Transverse colon (tissue), 4 donors: ENCODE data around the gene TFE3. TPM values are rescaled to one million over a fixed set of nuclear protein-coding genes. Genes with fewer than 3 reads are reported as not detected.

Source experiments
- DNase-seq: peaks from one replicate; pipeline ENCODE4 v3.0.0-alpha.2; 2019
- H3K27ac ChIP-seq, 4 donors: fragments of 200-600 bp; sonication (generic); 2 replicates each; pipeline ENCODE4 v1.5.1; 2016 to 2018; ENCODE audit warnings: inconsistent platforms in 4 of 4
- H3K27me3 ChIP-seq: fragments of 200-600 bp; sonication (generic); 2 replicates; pipeline ENCODE4 v1.5.1; 2017; ENCODE audit warnings: inconsistent platforms
- H3K36me3 ChIP-seq, 4 donors: fragments of 200-600 bp; sonication (generic); 2 replicates each; pipeline ENCODE4 v1.5.1; 2017 to 2019; ENCODE audit warnings: inconsistent platforms in 4 of 4
- H3K4me1 ChIP-seq, 4 donors: fragments of 200-600 bp; sonication (generic); 2 replicates each; pipeline ENCODE4 v1.5.1; 2017 to 2020; ENCODE audit warnings: inconsistent platforms in 4 of 4
- H3K4me3 ChIP-seq, 4 donors: fragments of 200-600 bp; sonication (generic); 1 replicate in 1 of 4; 2 replicates in 3 of 4; pipeline versions ENCODE4 v1.5.1 to v1.6.1; 2017 to 2019; ENCODE audit warnings: inconsistent platforms in 4 of 4
- H3K9me3 ChIP-seq, 2 donors: fragments of 200-600 bp; sonication (generic); 2 replicates each; pipeline ENCODE4 v1.5.1; 2017 to 2019; ENCODE audit warnings: inconsistent platforms in 2 of 2
- EP300 ChIP-seq: sonication (generic); formaldehyde crosslinking; IDR thresholded peaks from one replicate; pipeline ENCODE4 v1.6.1; 2017; ENCODE audit warnings: antibody characterized with exemption, low read depth
- POLR2A ChIP-seq: fragments of 450-650 bp; IDR thresholded peaks from one replicate; pipeline ENCODE4 v1.6.1; 2016; ENCODE audit warnings: antibody characterized with exemption, mild to moderate bottlenecking, moderate library complexity
- POLR2AphosphoS5 ChIP-seq, 3 donors: sonication (generic); formaldehyde crosslinking; IDR thresholded peaks; one replicate each; pipeline ENCODE4 v1.6.1; 2016; ENCODE audit warnings: antibody characterized with exemption in 3 of 3
- WGBS, 2 donors: methylation state at CpG; one replicate each; pipeline ENCODE4 v1.1.5; 2018; ENCODE audit warnings: low coverage in 1 of 2; 5-methylcytosine and 5-hydroxymethylcytosine counted together
- in situ Hi-C, 4 donors: fragments of 200-750 bp; cut with MboI; loops; one replicate each; pipeline versions ENCODE4 v1.15.0 to v1.15.1; 2017; ENCODE audit warnings: low sequenced_read_pairs in 3 of 4, low pct_ligation_motif_present in 1 of 4, low pct_unique_long_range_greater_than_20kb in 1 of 4
- intact Hi-C: fragments of 100-400 bp; cut with DNase I; formaldehyde crosslinking; loops from one replicate; pipeline ENCODE4 v1.15.1; 2023; ENCODE audit warnings: low total_unique reads
- total RNA-seq, 4 donors: library from RNA; depleted of rRNA; stranded (reverse); fragments of >200 nt; gene quantifications; one replicate each; pipeline ENCODE4 v1.1.0, GENCODE V29; 2016
- TF ChIP-seq, protein P1 (sequence below), 5 experiments: fragments of 200-600 bp in 3 of 5; fragments of 450-650 bp in 2 of 5; sonication (generic) in 3 of 5; IDR thresholded peaks; 1 replicate in 2 of 5; 2 replicates in 3 of 5; pipeline ENCODE4 v1.5.1; 2016 to 2017; ENCODE audit warnings: antibody characterized with exemption in 5 of 5, inconsistent platforms in 3 of 5, mild to moderate bottlenecking in 2 of 5, moderate library complexity in 1 of 5

The TFE3 gene, protein sequence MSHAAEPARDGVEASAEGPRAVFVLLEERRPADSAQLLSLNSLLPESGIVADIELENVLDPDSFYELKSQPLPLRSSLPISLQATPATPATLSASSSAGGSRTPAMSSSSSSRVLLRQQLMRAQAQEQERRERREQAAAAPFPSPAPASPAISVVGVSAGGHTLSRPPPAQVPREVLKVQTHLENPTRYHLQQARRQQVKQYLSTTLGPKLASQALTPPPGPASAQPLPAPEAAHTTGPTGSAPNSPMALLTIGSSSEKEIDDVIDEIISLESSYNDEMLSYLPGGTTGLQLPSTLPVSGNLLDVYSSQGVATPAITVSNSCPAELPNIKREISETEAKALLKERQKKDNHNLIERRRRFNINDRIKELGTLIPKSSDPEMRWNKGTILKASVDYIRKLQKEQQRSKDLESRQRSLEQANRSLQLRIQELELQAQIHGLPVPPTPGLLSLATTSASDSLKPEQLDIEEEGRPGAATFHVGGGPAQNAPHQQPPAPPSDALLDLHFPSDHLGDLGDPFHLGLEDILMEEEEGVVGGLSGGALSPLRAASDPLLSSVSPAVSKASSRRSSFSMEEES
- 10 to 100 TPM; 31.7 to 45.6 (median 44.7) TPM for total RNA-seq

DNA sequence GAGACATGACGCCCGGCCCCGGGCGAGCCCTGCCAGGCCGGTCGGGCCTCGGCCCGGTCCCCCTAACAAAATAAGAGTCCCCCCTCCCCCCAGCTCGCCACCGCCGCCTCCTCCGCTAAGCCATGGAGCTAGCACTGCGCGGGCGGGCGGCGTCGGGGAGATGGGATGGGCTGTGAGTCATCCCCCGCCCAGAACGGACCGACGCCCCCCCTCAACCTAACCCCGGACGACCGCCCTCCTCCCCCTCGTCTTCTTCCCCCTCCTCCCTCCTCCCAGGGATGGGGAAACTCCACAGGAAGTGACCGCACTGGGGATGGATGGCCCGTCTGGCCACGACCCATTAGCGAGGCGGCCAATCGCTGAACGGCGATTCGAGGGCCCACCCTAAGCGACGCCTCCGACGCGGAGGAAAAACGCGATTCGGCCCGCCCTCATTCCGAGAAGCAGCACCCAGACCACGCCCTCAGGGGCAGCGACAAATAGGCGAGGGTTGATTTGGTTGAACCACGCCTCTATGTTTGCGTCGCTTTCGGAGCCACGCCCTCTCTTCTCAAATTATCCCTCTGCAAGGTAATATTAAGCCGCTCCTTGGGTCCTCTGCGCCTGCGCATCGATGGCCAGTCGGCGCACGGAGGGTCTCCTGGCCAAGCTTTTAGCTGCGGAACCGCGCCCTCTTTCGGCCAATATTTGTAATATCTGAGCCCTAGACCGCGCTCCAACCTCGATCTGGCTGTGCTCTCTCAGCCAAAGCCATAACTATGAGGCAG is at the start of gene TFE3:
Gene TFE3, minus strand, starts transcription at position 138 of the 767 bp plus-strand sequence. Its CDS starts 131 bp downstream, at position 7.
- Histone ChIP-seq H3K4me3 (peak within 1 kb of the TSS; percentile 43 to 80 (median 78)), H3K36me3 (peaks cover 0 to 4% (median 0%) of the 10 kb centered on the region in 4 donors), H3K4me1 (peaks cover 0 to 29% (median 6%) of the 10 kb centered on the region in 4 donors), H3K9me3 (no peaks in the 10 kb centered on the region), H3K27me3 (no peaks in the 10 kb centered on the region), H3K27ac (peak within 1 kb of the TSS; percentile 92 to 97 (median 96))
- peak; percentile 98 for DNase-seq
- in situ Hi-C loops = no loop called here
- intact Hi-C loops = no loop called here
- 63% methylated on average over 46 of the region's 67 CpGs; no CpG with 5 or more reads in 1 of the 2 donors for WGBS, 2 donors
- TF ChIP-seq POLR2AphosphoS5 (IDR thresholded peaks at IDR 0.05) = peak; percentile 78 to 91 (median 87)
- TF ChIP-seq EP300 = no peak
- peak; percentile 77 for TF ChIP-seq POLR2A
- TF ChIP-seq, protein P1, sequence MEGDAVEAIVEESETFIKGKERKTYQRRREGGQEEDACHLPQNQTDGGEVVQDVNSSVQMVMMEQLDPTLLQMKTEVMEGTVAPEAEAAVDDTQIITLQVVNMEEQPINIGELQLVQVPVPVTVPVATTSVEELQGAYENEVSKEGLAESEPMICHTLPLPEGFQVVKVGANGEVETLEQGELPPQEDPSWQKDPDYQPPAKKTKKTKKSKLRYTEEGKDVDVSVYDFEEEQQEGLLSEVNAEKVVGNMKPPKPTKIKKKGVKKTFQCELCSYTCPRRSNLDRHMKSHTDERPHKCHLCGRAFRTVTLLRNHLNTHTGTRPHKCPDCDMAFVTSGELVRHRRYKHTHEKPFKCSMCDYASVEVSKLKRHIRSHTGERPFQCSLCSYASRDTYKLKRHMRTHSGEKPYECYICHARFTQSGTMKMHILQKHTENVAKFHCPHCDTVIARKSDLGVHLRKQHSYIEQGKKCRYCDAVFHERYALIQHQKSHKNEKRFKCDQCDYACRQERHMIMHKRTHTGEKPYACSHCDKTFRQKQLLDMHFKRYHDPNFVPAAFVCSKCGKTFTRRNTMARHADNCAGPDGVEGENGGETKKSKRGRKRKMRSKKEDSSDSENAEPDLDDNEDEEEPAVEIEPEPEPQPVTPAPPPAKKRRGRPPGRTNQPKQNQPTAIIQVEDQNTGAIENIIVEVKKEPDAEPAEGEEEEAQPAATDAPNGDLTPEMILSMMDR (IDR thresholded peaks at IDR 0.05) = peak; percentile 28 to 63 (median 54)

DNA sequence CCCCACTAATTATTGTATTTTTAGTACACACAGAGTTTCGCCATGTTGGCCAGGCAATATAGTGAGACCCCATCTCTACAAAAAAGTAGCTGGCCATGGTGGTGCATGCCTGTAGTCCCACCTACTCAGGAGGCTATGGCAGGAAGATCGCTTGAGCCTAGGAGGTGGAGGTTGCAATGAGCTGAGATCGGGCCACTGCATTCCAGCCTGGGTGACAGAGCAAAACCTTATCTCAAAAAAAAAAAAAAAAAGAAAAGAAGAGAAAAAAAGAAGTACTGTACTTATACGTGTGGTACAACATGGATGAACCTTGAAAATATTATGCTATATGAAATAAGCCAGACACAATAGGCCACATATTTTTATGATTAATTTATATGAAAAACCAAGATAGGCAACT is 46.4 kb upstream of the TFE3 start:
- 83 to 86% methylated on average over 1 to 4 of the region's 4 CpGs for WGBS, 2 donors
- DNase-seq = no peak
- H3K36me3 ChIP-seq = no peaks in the 10 kb centered on the region
- TF ChIP-seq EP300 = no peak
- TF ChIP-seq, protein P1 (IDR thresholded peaks at IDR 0.05) = no peak
- no peak for TF ChIP-seq POLR2AphosphoS5 (IDR thresholded peaks at IDR 0.05)
- TF ChIP-seq POLR2A = no peak
- no peak overlapping the region for H3K27ac ChIP-seq
- no peaks in the 10 kb centered on the region for H3K9me3 ChIP-seq
- H3K27me3 ChIP-seq = no peaks in the 10 kb centered on the region
- in situ Hi-C loops (no loop called here), intact Hi-C loops (no loop called here)
- no peak overlapping the region for H3K4me3 ChIP-seq
- H3K4me1 ChIP-seq = no peaks in the 10 kb centered on the region

DNA sequence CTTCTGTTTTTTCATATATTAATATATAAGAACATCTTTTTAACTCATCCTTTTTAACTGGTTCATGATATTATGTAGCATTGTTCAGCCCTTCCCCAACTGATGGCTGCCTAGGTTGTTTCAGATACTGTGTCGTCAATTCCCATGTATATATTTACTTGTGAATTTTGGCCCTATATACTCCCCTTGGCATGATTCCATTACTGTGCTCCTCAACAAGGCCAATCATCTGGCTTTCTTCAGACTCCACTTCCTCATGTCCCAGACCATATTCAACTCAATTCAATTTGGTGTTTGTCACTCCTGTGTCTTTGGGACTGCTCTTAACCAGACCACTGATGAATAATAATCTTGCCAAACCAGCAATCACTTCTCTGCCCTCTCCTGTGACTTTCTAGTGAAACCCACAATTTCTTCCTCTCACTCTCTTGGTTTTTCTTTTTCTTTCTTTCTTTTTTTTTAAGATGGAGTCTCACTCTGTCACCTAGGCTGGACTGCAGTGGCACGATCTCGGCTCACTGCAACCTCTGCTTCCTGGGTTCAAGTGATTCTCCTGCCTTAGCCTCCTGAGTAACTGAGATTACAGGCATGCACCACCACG is 39.2 kb upstream of the TFE3 start:
- no peak for DNase-seq
- in situ Hi-C loops (no loop called here), intact Hi-C loops (no loop called here)
- 75% methylated on average over 4 of the region's 4 CpGs; no CpG with 5 or more reads in 1 of the 2 donors for WGBS, 2 donors
- Histone ChIP-seq H3K27ac (no peak overlapping the region), H3K4me3 (no peak overlapping the region), H3K27me3 (no peaks in the 10 kb centered on the region), H3K36me3 (no peaks in the 10 kb centered on the region), H3K4me1 (peaks cover 0 to 5% (median 5%) of the 10 kb centered on the region in 4 donors), H3K9me3 (no peaks in the 10 kb centered on the region)
- no peak for TF ChIP-seq POLR2AphosphoS5 (IDR thresholded peaks at IDR 0.05)
- TF ChIP-seq EP300 = no peak
- TF ChIP-seq POLR2A = no peak

DNA sequence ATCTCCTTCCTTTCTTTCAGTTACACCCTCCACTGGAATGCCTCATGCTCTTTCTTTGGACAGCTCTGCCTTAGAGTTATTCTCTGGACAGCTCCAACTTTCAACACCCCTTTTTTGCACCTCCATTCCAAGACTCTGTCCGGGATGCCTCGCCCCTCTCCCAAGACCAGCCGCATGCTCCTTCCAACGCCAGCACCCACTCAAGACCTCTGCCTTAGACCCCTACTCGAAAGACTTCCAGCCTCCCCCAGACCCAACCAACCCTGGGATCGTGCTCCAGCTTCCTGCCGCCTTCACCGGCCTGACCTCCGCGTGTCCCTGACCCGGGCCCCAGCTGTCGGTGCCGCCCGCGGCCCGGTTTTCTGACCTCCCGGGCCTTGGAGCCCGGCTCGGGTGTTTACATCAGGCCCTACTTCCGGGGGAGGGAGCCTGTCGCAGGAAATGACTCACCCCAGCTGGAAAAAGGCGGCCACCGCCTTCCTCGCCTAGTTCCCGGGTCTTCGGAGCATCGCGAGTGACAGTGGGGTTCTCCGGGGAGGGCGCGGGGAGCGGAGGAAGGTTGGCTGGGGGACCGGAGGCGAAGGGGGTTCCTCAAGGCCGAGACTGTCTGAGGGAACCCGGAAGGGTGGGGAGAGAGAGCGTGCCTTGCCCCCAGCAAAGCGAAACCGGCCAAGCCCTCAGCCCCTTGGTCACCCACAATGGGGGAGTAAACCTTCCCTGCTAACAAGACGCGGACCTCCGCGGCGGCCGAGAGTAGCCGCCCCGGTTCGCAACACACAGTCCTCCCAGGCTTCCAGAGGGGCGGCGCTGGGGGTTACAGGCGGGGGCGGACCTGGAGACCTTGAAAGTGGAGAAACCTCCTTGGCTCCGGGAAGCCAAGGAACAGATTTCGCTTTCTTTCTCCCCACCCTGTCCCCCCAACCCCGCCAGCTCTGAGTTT is 36.6 kb upstream of the TFE3 start, which contains the start of gene WDR45:
Gene WDR45, minus strand, starts transcription at position 399 of the 940 bp plus-strand sequence. CDS start 1,792 bp downstream, outside the sequence.
- intact Hi-C loops = no loop called here
- 53% methylated on average over 55 of the region's 55 CpGs; no CpG with 5 or more reads in 1 of the 2 donors for WGBS, 2 donors
- no peaks in the 10 kb centered on the region for H3K36me3 ChIP-seq

More for the DNA sequence above, 36.6 kb upstream of the TFE3 start, which contains the start of gene WDR45:
- peak within 1 kb of the TSS; percentile 90 to 98 (median 95) for H3K27ac ChIP-seq
- peak within 1 kb of the TSS; percentile 56 to 81 (median 68) for H3K4me3 ChIP-seq
- peak; percentile 78 for DNase-seq
- TF ChIP-seq EP300 (no peak), POLR2A (peak; percentile 79), POLR2AphosphoS5 (IDR thresholded peaks at IDR 0.05) (peak; percentile 64 to 81 (median 78))
- H3K9me3 ChIP-seq = no peaks in the 10 kb centered on the region
- in situ Hi-C loops = no loop called here
- H3K27me3 ChIP-seq = no peaks in the 10 kb centered on the region
- peaks cover 0 to 5% (median 5%) of the 10 kb centered on the region in 4 donors for H3K4me1 ChIP-seq
